GM19467 (cell line): ENCODE measurements around the gene ATP5F1D.

Experiments
- ATAC-seq: cut with Tn5 transposase; IDR thresholded peaks from one replicate; pipeline ENCODE4 v1.9.1; 2021; ENCODE audit warnings: mild to moderate bottlenecking, moderate library complexity; ENCODE audit not compliant: unreplicated experiment

Gene ATP5F1D

GRCh38 chr19:1256646-1257474, 15.3 kb downstream of the ATP5F1D start:
- no peak for ATAC-seq

DNA sequence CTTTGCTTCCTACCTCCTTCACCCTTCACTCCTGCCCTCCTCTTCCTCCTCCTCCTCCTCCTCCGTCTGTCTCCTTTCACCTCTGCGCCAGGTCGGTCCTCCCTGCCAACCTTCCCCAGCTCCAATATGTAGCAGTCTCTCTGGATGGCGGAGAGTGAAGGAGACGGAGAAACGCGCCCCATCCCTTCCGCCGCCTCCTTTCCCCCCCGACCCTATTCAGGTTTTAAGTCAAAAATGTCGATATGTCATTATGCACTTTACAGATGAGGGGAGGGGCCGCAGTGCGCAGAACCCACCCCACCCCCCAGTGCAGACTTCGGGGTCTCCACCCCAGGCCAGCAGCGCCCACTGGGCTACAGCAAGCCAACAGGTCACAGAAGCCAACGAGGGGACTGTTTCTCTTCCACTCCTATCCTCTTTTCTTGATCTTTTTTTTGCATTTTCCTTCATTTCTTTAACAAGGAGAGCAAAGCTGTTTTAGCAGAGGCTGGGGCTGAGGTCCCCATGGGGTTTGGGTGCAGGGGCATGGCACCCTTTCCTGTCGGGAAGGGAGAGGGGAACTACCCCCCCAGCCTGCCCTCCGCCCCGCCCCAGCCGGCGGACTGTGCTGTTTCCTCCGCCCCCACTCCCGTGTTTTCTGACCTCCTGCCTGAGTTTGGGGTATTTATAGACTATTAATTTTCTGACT, 16.1 kb downstream of the ATP5F1D start:
- no peak for ATAC-seq

- no peak for ATAC-seq
Measured at GRCh38 chr19:1258163-1258492, 16.6 kb downstream of the ATP5F1D start.

GRCh38 chr19:1258707-1259205, 17.2 kb downstream of the ATP5F1D start:
- no peak for ATAC-seq

- ATAC-seq = no peak
Measured at GRCh38 chr19:1259206-1259875, 17.8 kb downstream of the ATP5F1D start.

DNA sequence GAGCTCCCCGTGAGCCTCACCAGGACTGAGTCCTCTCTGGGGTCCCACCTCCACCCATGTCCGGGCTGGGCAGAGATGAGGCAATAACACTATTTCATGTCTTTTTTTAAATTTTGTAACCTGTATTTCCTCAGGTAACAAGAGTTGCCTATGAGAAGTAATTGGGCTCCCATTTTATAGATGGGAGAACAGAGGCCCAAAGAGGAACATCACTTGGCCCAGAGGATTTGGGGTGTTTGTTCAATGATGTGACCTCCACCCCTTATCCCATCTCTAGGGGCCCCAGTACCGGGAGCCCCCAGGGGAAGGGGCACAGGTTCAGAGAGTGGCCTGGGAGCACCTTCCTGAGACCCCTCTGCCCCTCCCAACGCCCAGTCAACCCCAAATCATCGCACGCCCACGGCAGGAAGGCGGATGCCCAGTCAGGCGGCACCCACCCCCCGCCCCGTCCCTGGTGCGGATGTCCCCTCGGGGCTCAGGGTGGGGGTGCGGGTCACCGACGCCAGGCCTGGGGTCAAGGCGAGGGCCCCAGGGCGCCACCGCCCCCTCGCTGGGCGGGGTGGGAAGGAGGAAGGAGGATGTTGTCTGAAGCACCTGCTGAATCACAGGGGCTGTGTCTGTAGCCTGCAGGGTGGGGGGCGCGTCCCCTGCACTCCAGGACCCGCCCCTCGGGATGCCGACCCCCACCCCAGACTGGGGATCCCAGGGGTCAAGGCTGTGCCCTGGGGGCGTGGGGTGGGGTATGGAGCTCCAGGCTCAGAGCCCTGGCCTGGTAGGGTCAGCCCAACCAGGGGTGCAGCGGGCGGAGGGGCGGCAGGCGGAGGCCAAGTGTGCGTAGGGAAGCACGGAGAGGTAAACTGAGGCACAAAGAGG, 18.6 kb downstream of the ATP5F1D start:
- peak; percentile 4 for ATAC-seq

DNA sequence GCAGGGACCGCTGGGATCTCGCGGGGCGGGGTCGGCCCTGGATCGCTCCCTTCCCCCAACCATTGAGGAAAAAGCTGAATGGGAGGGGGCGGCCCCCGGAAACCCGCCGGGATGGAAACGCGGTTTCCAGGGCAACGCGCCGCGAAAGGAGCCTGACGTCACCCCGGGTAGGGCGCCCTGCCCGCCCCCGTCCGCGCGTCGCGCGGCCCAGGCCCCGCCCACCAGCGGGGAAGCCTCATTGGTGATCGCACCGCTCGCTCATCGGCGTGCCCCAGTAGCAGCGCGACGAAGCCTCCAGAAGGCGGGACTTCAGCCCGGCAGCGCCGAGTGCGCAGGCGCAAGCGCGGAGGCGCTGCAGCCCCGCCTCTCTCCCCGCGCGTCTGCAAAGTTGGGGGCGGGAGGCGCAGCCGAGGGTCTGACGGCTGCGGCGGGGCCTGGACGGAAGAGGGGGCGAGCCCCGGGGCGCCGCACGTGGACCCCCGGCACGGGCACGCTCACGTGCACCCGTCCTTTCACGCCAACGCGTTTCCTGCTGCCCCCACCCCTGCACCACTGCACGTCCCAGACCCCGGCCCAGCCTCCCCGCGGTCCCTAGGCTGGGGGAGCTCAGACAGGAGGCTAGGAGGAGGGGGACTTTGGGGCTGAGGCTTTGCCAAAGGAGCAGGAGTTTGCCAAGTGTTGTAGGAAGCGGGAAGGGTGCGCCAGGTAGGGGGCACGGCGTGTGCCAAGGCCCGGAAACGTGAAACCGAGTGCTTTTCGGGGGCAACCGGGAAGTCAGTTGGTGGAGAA, 19.4 kb downstream of the ATP5F1D start:
- peak; percentile 44 for ATAC-seq

DNA sequence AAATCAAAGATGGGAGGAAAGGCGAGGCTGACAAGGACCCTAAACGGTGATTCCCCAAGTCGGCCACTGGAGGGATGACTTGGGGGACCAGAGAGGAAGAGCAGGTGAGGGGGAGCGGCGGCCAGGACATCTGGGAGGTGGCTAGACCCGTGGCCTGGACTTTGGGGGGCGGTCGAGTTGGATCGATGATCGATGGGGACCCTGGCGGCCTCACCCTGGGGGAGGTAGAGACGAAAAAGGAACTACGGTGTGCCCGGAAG, 19.9 kb downstream of the ATP5F1D start:
- ATAC-seq = no peak

- ATAC-seq = no peak
Measured at GRCh38 chr19:1261798-1262622, 20.5 kb downstream of the ATP5F1D start.

- ATAC-seq = no peak
Measured at GRCh38 chr19:1262623-1263123, 21.1 kb downstream of the ATP5F1D start.

DNA sequence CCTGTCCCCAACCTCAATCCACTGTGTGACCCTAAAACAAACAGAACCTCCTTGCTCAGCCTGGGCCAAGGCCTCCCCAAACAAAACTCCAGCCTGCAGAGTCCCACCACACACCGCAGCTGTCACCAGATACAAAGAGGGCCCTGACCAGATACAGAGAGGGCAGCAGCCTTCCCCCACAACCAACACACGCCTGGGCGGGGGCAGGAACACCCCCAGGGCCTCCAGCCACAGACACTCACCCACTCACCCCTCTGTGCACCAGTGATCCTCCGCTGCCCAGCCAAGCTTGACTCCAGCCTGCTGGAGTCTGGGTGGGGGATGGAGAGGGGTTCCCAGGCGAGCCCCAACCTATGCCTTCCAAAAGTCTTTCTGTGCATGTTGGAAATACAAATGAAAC, 21.6 kb downstream of the ATP5F1D start:
- ATAC-seq = no peak

DNA sequence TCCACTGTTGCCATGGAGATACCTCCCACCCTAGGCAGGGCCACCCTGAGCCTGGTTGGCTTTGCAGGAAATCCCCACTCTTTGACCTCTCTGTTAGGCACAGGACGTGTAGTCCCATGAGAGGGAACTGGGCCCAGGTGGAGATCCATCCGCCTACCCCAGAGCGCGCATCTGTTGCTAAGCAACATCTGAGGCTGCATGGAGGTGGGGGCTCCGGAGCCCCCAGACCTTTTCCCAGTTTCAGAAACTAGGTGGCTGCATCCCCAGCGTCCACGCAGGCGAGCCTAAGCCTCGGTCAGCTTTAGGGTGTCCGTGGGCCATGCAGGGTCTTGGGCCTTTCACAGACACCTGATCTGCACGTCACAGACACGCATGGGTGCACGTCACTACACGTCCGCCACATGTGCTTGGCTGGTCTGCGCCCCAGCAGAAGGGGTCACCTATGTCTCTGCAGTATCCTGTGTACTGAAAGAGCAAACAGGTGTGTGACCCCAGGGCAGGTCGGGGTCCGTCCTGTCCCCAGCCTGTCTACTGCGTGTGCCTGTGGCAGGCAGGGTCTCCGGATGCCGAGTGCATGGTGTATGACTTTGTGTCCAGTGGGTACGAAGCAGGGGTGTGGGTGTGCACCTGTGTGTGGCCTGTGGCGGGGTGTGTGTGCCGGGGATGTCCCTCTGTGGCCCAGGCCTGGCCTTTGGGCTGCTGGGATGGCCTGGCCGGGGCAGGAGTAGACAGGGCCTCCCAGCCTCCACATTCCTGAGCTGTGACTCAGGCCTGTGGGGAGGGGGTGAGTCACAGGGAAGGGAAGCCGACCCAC, 23.5 kb downstream of the ATP5F1D start:
- ATAC-seq = no peak

GRCh38 chr19:1265615-1266128, 24.1 kb downstream of the ATP5F1D start:
- ATAC-seq = no peak

- ATAC-seq = no peak
Measured at GRCh38 chr19:1266129-1266915, 24.8 kb downstream of the ATP5F1D start.

GRCh38 chr19:1266916-1267476, 25.4 kb downstream of the ATP5F1D start:
- no peak for ATAC-seq

GRCh38 chr19:1267477-1268225, 26.1 kb downstream of the ATP5F1D start:
- no peak for ATAC-seq
